K562 (cell line): ENCODE data around the gene ABCA1. TPM values are rescaled to one million over a fixed set of nuclear protein-coding genes. Genes with fewer than 3 reads are reported as not detected.

Source experiments
- ARID1B ChIP-seq: fragments of 450-650 bp; IDR thresholded peaks from 2 replicates; pipeline ENCODE4 v1.6.1; 2016; ENCODE audit warnings: antibody characterized with exemption, mild to moderate bottlenecking, inconsistent platforms
- BHLHE40 ChIP-seq: IDR thresholded peaks from 2 replicates; pipeline ENCODE4 v1.6.1; 2011; ENCODE audit warnings: low read length, improper control_type of control experiment
- CBFA2T2 ChIP-seq: fragments of 450-650 bp; conservative IDR thresholded peaks from 2 replicates; pipeline ENCODE4 v1.6.1; 2017; ENCODE audit warnings: mild to moderate bottlenecking
- CBFA2T3 ChIP-seq: fragments of 450-650 bp; IDR thresholded peaks from 2 replicates; pipeline ENCODE4 v1.6.1; 2017
- COPS2 ChIP-seq: fragments of 450-650 bp; conservative IDR thresholded peaks from 2 replicates; pipeline ENCODE4 v1.6.1; 2016; ENCODE audit warnings: mild to moderate bottlenecking, moderate library complexity
- CREB1 ChIP-seq, 2 experiments: sonication (generic) in 1 of 2; formaldehyde crosslinking in 1 of 2; IDR thresholded peaks; 2 replicates each; pipeline versions ENCODE4 v1.6.1 to v1.8.0; 2012 to 2022; ENCODE audit warnings: inconsistent platforms in 1 of 2, mild to moderate bottlenecking in 1 of 2, missing genetic modification reagents in 1 of 2, moderate library complexity in 1 of 2
- EP300 ChIP-seq: IDR thresholded peaks from 2 replicates; pipeline ENCODE4 v1.6.1; 2012; ENCODE audit warnings: low read length, improper control_type of control experiment
- EP400 ChIP-seq: fragments of 450-650 bp; IDR thresholded peaks from 2 replicates; pipeline ENCODE4 v1.6.1; 2017; ENCODE audit warnings: antibody characterized with exemption, mild to moderate bottlenecking, moderate library complexity
- L3MBTL2 ChIP-seq: fragments of 450-650 bp; IDR thresholded peaks from 2 replicates; pipeline ENCODE4 v1.6.1; 2016; ENCODE audit warnings: mild to moderate bottlenecking, moderate library complexity
- MITF ChIP-seq: IDR thresholded peaks from 2 replicates; pipeline ENCODE4 v1.6.1; 2014; ENCODE audit warnings: antibody characterized with exemption
- NCOR1 ChIP-seq: fragments of 450-650 bp; IDR thresholded peaks from 2 replicates; pipeline ENCODE4 v1.6.1; 2016; ENCODE audit warnings: mild to moderate bottlenecking, moderate library complexity
- POLR3G ChIP-seq: IDR thresholded peaks from 2 replicates; pipeline ENCODE4 v1.6.1; 2011; ENCODE audit not compliant: insufficient read length, insufficient replicate concordance; ENCODE audit errors: extremely low read depth
- RBM22 ChIP-seq: fragments of 200-400 bp; formaldehyde crosslinking; IDR thresholded peaks from 2 replicates; pipeline ENCODE4 v1.6.1; 2018; ENCODE audit warnings: low read length, low read depth; ENCODE audit not compliant: poor library complexity, severe bottlenecking
- TAL1 ChIP-seq: fragments of 450-650 bp; IDR thresholded peaks from 2 replicates; pipeline ENCODE4 v1.6.1; 2016; ENCODE audit warnings: mild to moderate bottlenecking
- TCF15 ChIP-seq: fragments of 250-450 bp; sonication (Bioruptor Pico); IDR thresholded peaks from 2 replicates; pipeline ENCODE4 v1.8.0; 2022; ENCODE audit warnings: moderate library complexity, mild to moderate bottlenecking, inconsistent platforms
- TCF3 ChIP-seq: sonication (generic); formaldehyde crosslinking; IDR thresholded peaks from 2 replicates; pipeline ENCODE4 v1.4.0; 2020; ENCODE audit warnings: mild to moderate bottlenecking, missing genetic modification reagents
- TFAP4 ChIP-seq: sonication (generic); formaldehyde crosslinking; IDR thresholded peaks from 2 replicates; pipeline ENCODE4 v1.8.0; 2022; ENCODE audit warnings: missing genetic modification reagents, mild to moderate bottlenecking, moderate library complexity, borderline replicate concordance
- THAP12 ChIP-seq: fragments of 250-450 bp; sonication (Bioruptor Pico); IDR thresholded peaks from 2 replicates; pipeline ENCODE4 v1.9.0; 2021; ENCODE audit warnings: mild to moderate bottlenecking, inconsistent platforms
- USF1 ChIP-seq: sonication (generic); formaldehyde crosslinking; IDR thresholded peaks from 2 replicates; pipeline ENCODE4 v1.9.0; 2022; ENCODE audit warnings: mild to moderate bottlenecking, missing genetic modification reagents
- ZNF263 ChIP-seq: sonication (generic); formaldehyde crosslinking; IDR thresholded peaks from 2 replicates; pipeline ENCODE4 v1.8.0; 2022; ENCODE audit warnings: mild to moderate bottlenecking, missing genetic modification reagents, borderline replicate concordance
- polyA plus RNA-seq, 8 experiments: library from polyadenylated mRNA; depleted of rRNA in 4 of 8; stranded (reverse) in 5 of 8; unstranded in 3 of 8; fragments of >200 nt; fragmentation: Nextera tagmentation in 2 of 8; fragmentation: Illumina TruSeq in 1 of 8; extraction: Ambion mirVana in 2 of 8; extraction: Trizol in 1 of 8; gene quantifications; 2 replicates each; pipeline versions ENCODE4 v1.2.1 to v1.2.3, GENCODE V29; 2011 to 2014; ENCODE audit warnings: inconsistent platforms in 1 of 8, missing spikeins in 1 of 8
- total RNA-seq, 7 experiments: library from RNA; depleted of rRNA in 6 of 7; stranded (reverse); fragments of >200 nt in 6 of 7; fragmentation: Illumina TruSeq in 2 of 7; extraction: Trizol in 2 of 7; gene quantifications; 2 replicates each; pipeline versions ENCODE4 v1.2.1 to v1.2.3, GENCODE V29; 2011 to 2021; ENCODE audit warnings: low replicate concordance in 1 of 7

Gene ABCA1
- total and polyA plus RNA-seq, 9 of the 15 experiments (the other 6 are each of a cell fraction or from before 2014, with no cell fraction given): under 0.01 to 0.18 (median 0.02) TPM; not detected in 5

GRCh38 chr9:104820336-104820735 lies 107.6 kb downstream of the ABCA1 start (continued):
- no peak for TF ChIP-seq THAP12 (CRISPR knock-in tag)
- TF ChIP-seq CBFA2T3: peak; percentile 76
- peak; percentile 88 for TF ChIP-seq TCF3 (CRISPR knock-in tag)
- TF ChIP-seq MITF: 0 out of 2 replicates have a peak, but pooled peaks have one; percentile 27
- peak; percentile 45; the same call in 1 of the 2 replicates for TF ChIP-seq EP300
- TF ChIP-seq BHLHE40: peak; percentile 88
- TF ChIP-seq CREB1 (IDR thresholded peaks at IDR 0.05): no peak
- no peak for TF ChIP-seq CREB1 (CRISPR knock-in tag; IDR thresholded peaks at IDR 0.05)
- peak; percentile 50; the same call in 1 of the 2 replicates for TF ChIP-seq NCOR1
- TF ChIP-seq COPS2: no peak
- peak; percentile 40; the same call in 1 of the 2 replicates for TF ChIP-seq USF1 (CRISPR knock-in tag)
- peak; percentile 60 for TF ChIP-seq CBFA2T2
- TF ChIP-seq EP400: no peak
- TF ChIP-seq TAL1: peak; percentile 81
- no peak for TF ChIP-seq RBM22
- TF ChIP-seq TCF15: no peak
- no peak for TF ChIP-seq POLR3G
- 0 out of 2 replicates have a peak, but pooled peaks have one; percentile 17 for TF ChIP-seq L3MBTL2
- peak; percentile 89 for TF ChIP-seq ZNF263 (CRISPR knock-in tag)
- peak; percentile 75 for TF ChIP-seq ARID1B
- peak; percentile 78; the same call in 1 of the 2 replicates for TF ChIP-seq TFAP4 (CRISPR knock-in tag)
